ENCODE results near the gene WDFY1.

The WDFY1 gene

GRCh38 chr2:223865907-223866508, 79.1 kb downstream of the WDFY1 start:
- TF ChIP-seq FOXP2 (optimal IDR thresholded peaks at IDR 0.05; ENCODE audit: borderline replicate concordance, extremely low read depth, extremely low read length, insufficient read depth) (no peak), SIN3A (IDR thresholded peaks at IDR 0.05; ENCODE audit: borderline replicate concordance, insufficient read depth, low read length) (no peak), REST (IDR thresholded peaks at IDR 0.05; ENCODE audit: insufficient read depth in 1 of 2, low read depth in 2 of 2, low read length in 2 of 2) (no peak), POLR2AphosphoS5 (IDR thresholded peaks at IDR 0.05; ENCODE audit: low read depth, low read length) (no peak), TAF1 (IDR thresholded peaks at IDR 0.05; ENCODE audit: borderline replicate concordance, insufficient read depth, low read length) (no peak)

GRCh38 chr2:223865124-223865523, 80.0 kb downstream of the WDFY1 start:
- TF ChIP-seq FOXP2 (optimal IDR thresholded peaks at IDR 0.05; ENCODE audit: borderline replicate concordance, extremely low read depth, extremely low read length, insufficient read depth): no peak

- TF ChIP-seq SIN3A (IDR thresholded peaks at IDR 0.05; ENCODE audit: borderline replicate concordance, insufficient read depth, low read length) (no peak), TAF1 (IDR thresholded peaks at IDR 0.05; ENCODE audit: borderline replicate concordance, insufficient read depth, low read length) (no peak), POLR2AphosphoS5 (IDR thresholded peaks at IDR 0.05; ENCODE audit: low read depth, low read length) (no peak), REST (IDR thresholded peaks at IDR 0.05; ENCODE audit: insufficient read depth in 1 of 2, low read depth in 2 of 2, low read length in 2 of 2) (no peak), FOXP2 (optimal IDR thresholded peaks at IDR 0.05; ENCODE audit: borderline replicate concordance, extremely low read depth, extremely low read length, insufficient read depth) (no peak)
Measured at GRCh38 chr2:223863491-223863890, 81.6 kb downstream of the WDFY1 start.

GRCh38 chr2:223860809-223861738, 84.1 kb downstream of the WDFY1 start:
- no peak for TF ChIP-seq TAF1 (IDR thresholded peaks at IDR 0.05; ENCODE audit: borderline replicate concordance, insufficient read depth, low read length)
- TF ChIP-seq FOXP2 (optimal IDR thresholded peaks at IDR 0.05; ENCODE audit: borderline replicate concordance, extremely low read depth, extremely low read length, insufficient read depth): no peak
- TF ChIP-seq POLR2AphosphoS5 (IDR thresholded peaks at IDR 0.05; ENCODE audit: low read depth, low read length): no peak
- TF ChIP-seq REST (IDR thresholded peaks at IDR 0.05; ENCODE audit: insufficient read depth in 1 of 2, low read depth in 2 of 2, low read length in 2 of 2): no peak
- TF ChIP-seq SIN3A (IDR thresholded peaks at IDR 0.05; ENCODE audit: borderline replicate concordance, insufficient read depth, low read length): no peak

GRCh38 chr2:223859070-223859469, 86.1 kb downstream of the WDFY1 start:
- TF ChIP-seq POLR2AphosphoS5 (IDR thresholded peaks at IDR 0.05; ENCODE audit: low read depth, low read length): no peak
- TF ChIP-seq FOXP2 (optimal IDR thresholded peaks at IDR 0.05; ENCODE audit: borderline replicate concordance, extremely low read depth, extremely low read length, insufficient read depth): no peak
- no peak for TF ChIP-seq TAF1 (IDR thresholded peaks at IDR 0.05; ENCODE audit: borderline replicate concordance, insufficient read depth, low read length)
- no peak for TF ChIP-seq REST (IDR thresholded peaks at IDR 0.05; ENCODE audit: insufficient read depth in 1 of 2, low read depth in 2 of 2, low read length in 2 of 2)
- TF ChIP-seq SIN3A (IDR thresholded peaks at IDR 0.05; ENCODE audit: borderline replicate concordance, insufficient read depth, low read length): no peak
